ENCODE results near the gene DDAH1. TPM values are rescaled to one million over a fixed set of nuclear protein-coding genes. Genes with fewer than 3 reads are reported as not detected.

The DDAH1 gene
- total and polyA plus RNA-seq, 2 donors (not counting 3 experiments of a cell fraction or from before 2014, with no cell fraction given): 44.0 to 75.2 TPM

DNA sequence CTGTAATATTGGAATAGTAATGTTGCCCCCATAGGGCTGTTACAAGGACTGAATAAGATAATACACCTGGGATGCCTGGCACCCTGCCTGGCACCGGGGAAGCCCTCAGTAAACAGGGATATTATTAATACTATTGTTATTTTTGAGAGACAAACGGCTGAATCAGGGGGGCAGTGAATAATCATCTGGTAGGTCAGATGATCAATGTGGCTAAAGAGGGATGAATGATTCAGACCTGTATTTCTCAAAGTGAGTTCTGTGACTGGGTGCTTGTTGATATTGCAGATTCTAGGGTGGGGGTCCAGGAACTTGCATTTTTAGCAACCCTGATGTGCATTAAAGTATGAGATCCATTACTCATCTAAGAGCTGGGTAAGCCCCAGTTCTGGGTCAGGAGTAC lies 142.3 kb downstream of the DDAH1 start:
- ChIA-PET POLR2A (interaction anchor here (0.5 kb wide), 1 partner anchor 257 kb away, joined by 5 read pairs; no protein-coding TSS in a partner anchor), CTCF (interaction anchor here (1.4 kb wide), 1 partner anchor 371 kb away, joined by 3 read pairs; no protein-coding TSS in a partner anchor)
- Histone ChIP-seq H3K4me3 (replicated peaks in 1 of 3; ENCODE audit: insufficient read depth in 1 of 3, low read depth in 1 of 3, low read length in 3 of 3) (no peak overlapping the region), H3K79me2 (ENCODE audit: control insufficient read depth, insufficient read depth, low read length) (peaks cover 28% of the 10 kb centered on the region), H3K9ac (replicated peaks; ENCODE audit: extremely low read depth, insufficient read depth, low read length) (no peak overlapping the region), H3K4me1 (ENCODE audit: control insufficient read depth, extremely low read depth, insufficient read depth, low read length) (peaks cover 84% of the 10 kb centered on the region), H3K9me3 (replicated peaks; ENCODE audit: control insufficient read depth, insufficient read depth, low read length) (no peaks in the 10 kb centered on the region), H3K27ac (ENCODE audit: insufficient read depth, low read depth, low read length) (peak overlapping the region; percentile 100), H4K20me1 (replicated peaks; ENCODE audit: control insufficient read depth, extremely low read depth, insufficient read depth, low read length) (no peaks in the 10 kb centered on the region), H3K36me3 (ENCODE audit: control insufficient read depth in 2 of 2, extremely low read depth in 1 of 2, insufficient read depth in 2 of 2, low read length in 2 of 2) (no peaks in the 10 kb centered on the region), H3K27me3 (ENCODE audit: control insufficient read depth in 2 of 2, insufficient read depth in 2 of 2, low read length in 2 of 2) (no peaks in the 10 kb centered on the region), H3K9me1 (replicated peaks; ENCODE audit: control insufficient read depth, extremely low read depth, insufficient read depth, low read length) (no peaks in the 10 kb centered on the region), H2AFZ (ENCODE audit: low read depth, low read length) (no peak overlapping the region), H3K4me2 (ENCODE audit: insufficient read depth, low read length) (no peak overlapping the region)
- FAIRE-seq (no peak), DNase-seq (ENCODE audit: low read depth, low spot score) (peak; percentile 50)
- intact Hi-C loops (cut with micrococcal nuclease) (no loop called here), dilution Hi-C loops (cut with MboI; ENCODE audit: extremely low pct_ligation_motif_present, low sequenced_read_pairs) (loop anchor here (25.0 kb wide), 1 partner anchor 365 kb away; no protein-coding TSS in a partner anchor)
- BruUV-seq (replicated peaks): no TSS peak
- TF ChIP-seq JUN (IDR thresholded peaks at IDR 0.05; ENCODE audit: borderline replicate concordance, insufficient read depth, insufficient read length, low read depth): peak; percentile 20
- no peak for TF ChIP-seq MAX (IDR thresholded peaks at IDR 0.05; ENCODE audit: insufficient read depth, insufficient read length)
- TF ChIP-seq POLR2A (IDR thresholded peaks at IDR 0.05; ENCODE audit: low read depth, low read length): no peak
- TF ChIP-seq, protein P1, sequence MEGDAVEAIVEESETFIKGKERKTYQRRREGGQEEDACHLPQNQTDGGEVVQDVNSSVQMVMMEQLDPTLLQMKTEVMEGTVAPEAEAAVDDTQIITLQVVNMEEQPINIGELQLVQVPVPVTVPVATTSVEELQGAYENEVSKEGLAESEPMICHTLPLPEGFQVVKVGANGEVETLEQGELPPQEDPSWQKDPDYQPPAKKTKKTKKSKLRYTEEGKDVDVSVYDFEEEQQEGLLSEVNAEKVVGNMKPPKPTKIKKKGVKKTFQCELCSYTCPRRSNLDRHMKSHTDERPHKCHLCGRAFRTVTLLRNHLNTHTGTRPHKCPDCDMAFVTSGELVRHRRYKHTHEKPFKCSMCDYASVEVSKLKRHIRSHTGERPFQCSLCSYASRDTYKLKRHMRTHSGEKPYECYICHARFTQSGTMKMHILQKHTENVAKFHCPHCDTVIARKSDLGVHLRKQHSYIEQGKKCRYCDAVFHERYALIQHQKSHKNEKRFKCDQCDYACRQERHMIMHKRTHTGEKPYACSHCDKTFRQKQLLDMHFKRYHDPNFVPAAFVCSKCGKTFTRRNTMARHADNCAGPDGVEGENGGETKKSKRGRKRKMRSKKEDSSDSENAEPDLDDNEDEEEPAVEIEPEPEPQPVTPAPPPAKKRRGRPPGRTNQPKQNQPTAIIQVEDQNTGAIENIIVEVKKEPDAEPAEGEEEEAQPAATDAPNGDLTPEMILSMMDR (IDR thresholded peaks at IDR 0.05; ENCODE audit: extremely low read depth in 1 of 2, insufficient read depth in 1 of 2, low read depth in 1 of 2, low read length in 2 of 2): no peak
- TF ChIP-seq FOS (IDR thresholded peaks at IDR 0.05; ENCODE audit: borderline replicate concordance, insufficient read depth, low read length): peak; percentile 67
- TF ChIP-seq GATA2 (IDR thresholded peaks at IDR 0.05; ENCODE audit: insufficient read depth, insufficient read length, low read depth, low read length): peak; percentile 70
- TF ChIP-seq POLR2AphosphoS5 (IDR thresholded peaks at IDR 0.05; ENCODE audit: insufficient read depth, low read depth, low read length): no peak
- TF ChIP-seq MYC (IDR thresholded peaks at IDR 0.05; ENCODE audit: low read depth, low read length): no peak
- TF ChIP-seq EZH2 (IDR thresholded peaks at IDR 0.05; ENCODE audit: borderline replicate concordance, low read depth, low read length, severe bottlenecking): no peak
